Glutamatergic neuron (in vitro differentiated cells): Measurements from ENCODE around the gene DUT. TPM values are rescaled to one million over a fixed set of nuclear protein-coding genes. Genes with fewer than 3 reads are reported as not detected.

Experiments
- DNase-seq: peaks from one replicate; pipeline ENCODE4 v3.0.0; 2022
- H3K27ac Mint-ChIP-seq: one replicate; pipeline ENCODE4 v1.8.0; 2020; ENCODE audit warnings: mild to moderate bottlenecking, mixed read lengths, inconsistent platforms; ENCODE audit not compliant: unreplicated experiment
- H3K27me3 Mint-ChIP-seq: one replicate; pipeline ENCODE4 v1.8.0; 2020; ENCODE audit warnings: mild to moderate bottlenecking, moderate library complexity, mixed read lengths, inconsistent platforms; ENCODE audit not compliant: unreplicated experiment
- H3K36me3 Mint-ChIP-seq: one replicate; pipeline ENCODE4 v1.8.0; 2020; ENCODE audit warnings: mild to moderate bottlenecking, mixed read lengths, inconsistent platforms; ENCODE audit not compliant: unreplicated experiment
- H3K4me1 Mint-ChIP-seq: one replicate; pipeline ENCODE4 v1.8.0; 2020; ENCODE audit warnings: mild to moderate bottlenecking, low read depth, mixed read lengths, inconsistent platforms; ENCODE audit not compliant: unreplicated experiment
- H3K4me3 Mint-ChIP-seq: one replicate; pipeline ENCODE4 v1.8.0; 2020; ENCODE audit warnings: mild to moderate bottlenecking, mixed read lengths, inconsistent platforms; ENCODE audit not compliant: unreplicated experiment
- H3K9me3 Mint-ChIP-seq: one replicate; pipeline ENCODE4 v1.8.0; 2020; ENCODE audit warnings: mild to moderate bottlenecking, moderate library complexity, mixed read lengths, inconsistent platforms; ENCODE audit not compliant: unreplicated experiment
- CTCF ChIP-seq: fragments of 200-600 bp; sonication (generic); IDR thresholded peaks from one replicate; pipeline ENCODE4 v1.5.0; 2021; ENCODE audit not compliant: partially characterized antibody, unreplicated experiment
- total RNA-seq: library from RNA; stranded (reverse); fragmentation: NEBNext Ultra II Directional; extraction: Animal tissue kit (Norgen Biotek cat#: 25700); gene quantifications from one replicate; pipeline ENCODE4 v1.2.1, GENCODE V29; 2021; ENCODE audit not compliant: unreplicated experiment

Gene DUT
- total RNA-seq, 1 donor from 2014 or later: 34.3 TPM

GRCh38 chr15:48313216-48313615 is 18.0 kb upstream of the DUT start:
- DNase-seq: no peak
- no peaks in the 10 kb centered on the region for H3K36me3 Mint-ChIP-seq
- H3K4me3 Mint-ChIP-seq: no peak overlapping the region
- TF ChIP-seq CTCF: no peak
- no peaks in the 10 kb centered on the region for H3K4me1 Mint-ChIP-seq
- no peaks in the 10 kb centered on the region for H3K9me3 Mint-ChIP-seq
- H3K27ac Mint-ChIP-seq: no peak overlapping the region
- no peaks in the 10 kb centered on the region for H3K27me3 Mint-ChIP-seq

- no peak for TF ChIP-seq CTCF
- H3K27ac Mint-ChIP-seq: no peak overlapping the region
Measured at GRCh38 chr15:48315041-48315440, 16.2 kb upstream of the DUT start.

GRCh38 chr15:48317221-48317620 is 14.0 kb upstream of the DUT start:
- Mint-ChIP-seq H3K4me1 (peaks cover 4% of the 10 kb centered on the region), H3K27me3 (no peaks in the 10 kb centered on the region), H3K27ac (no peak overlapping the region), H3K9me3 (no peaks in the 10 kb centered on the region), H3K36me3 (no peaks in the 10 kb centered on the region), H3K4me3 (no peak overlapping the region)
- no peak for TF ChIP-seq CTCF
- no peak for DNase-seq

More at GRCh38 chr15:48315041-48315440, 16.2 kb upstream of the DUT start:
- Mint-ChIP-seq H3K27me3 (no peaks in the 10 kb centered on the region), H3K4me3 (no peak overlapping the region), H3K4me1 (peaks cover 4% of the 10 kb centered on the region), H3K36me3 (no peaks in the 10 kb centered on the region), H3K9me3 (no peaks in the 10 kb centered on the region)
- DNase-seq: no peak

GRCh38 chr15:48318131-48318530 is 13.1 kb upstream of the DUT start:
- TF ChIP-seq CTCF: no peak
- H3K4me3 Mint-ChIP-seq: no peak overlapping the region
- no peaks in the 10 kb centered on the region for H3K9me3 Mint-ChIP-seq
- H3K4me1 Mint-ChIP-seq: peaks cover 4% of the 10 kb centered on the region
- H3K27me3 Mint-ChIP-seq: no peaks in the 10 kb centered on the region
- H3K27ac Mint-ChIP-seq: no peak overlapping the region
- H3K36me3 Mint-ChIP-seq: no peaks in the 10 kb centered on the region
- DNase-seq: no peak

- no peak for TF ChIP-seq CTCF
- H3K4me1 Mint-ChIP-seq: peaks cover 4% of the 10 kb centered on the region
Measured at GRCh38 chr15:48323294-48323693, 7.9 kb upstream of the DUT start.

More at GRCh38 chr15:48323294-48323693, 7.9 kb upstream of the DUT start:
- Mint-ChIP-seq H3K27me3 (no peaks in the 10 kb centered on the region), H3K27ac (no peak overlapping the region), H3K9me3 (peaks cover 1% of the 10 kb centered on the region), H3K4me3 (no peak overlapping the region), H3K36me3 (no peaks in the 10 kb centered on the region)
- no peak for DNase-seq
